IMR-90 (cell line): Measurements from ENCODE around the gene TPI1. TPM values are rescaled to one million over a fixed set of nuclear protein-coding genes. Genes with fewer than 3 reads are reported as not detected.
A peak's percentile ranks its signal among the peaks of the same experiment; 100 is the strongest.

Experiments used
- ATAC-seq: fragments of 200-7000 bp; cut with Tn5 transposase; 2 replicates; pipeline ENCODE4 v1.9.1; 2020; ENCODE audit warnings: low read depth, mild to moderate bottlenecking, moderate library complexity
- BruUV-seq: library from RNA; stranded (reverse); fragments of 400-500 nt; replicated peaks from 2 replicates; lab custom pipeline; 2021; lab: Mats Ljungman, UMichigan
- CTCF ChIA-PET: fragments of 300-600 bp; formaldehyde crosslinking; extraction: SDS; loops from one replicate; lab custom pipeline; 2021; ENCODE audit warnings: antibody characterized with exemption; lab: Yijun Ruan, JAX
- POLR2A ChIA-PET: fragments of 300-600 bp; sonication (Branson Sonifier 250); formaldehyde crosslinking; loops from one replicate; lab custom pipeline; 2022; ENCODE audit warnings: antibody characterized with exemption; ENCODE audit not compliant: unreplicated experiment; lab: Charles Lee
- DNase-seq: peaks from one replicate; pipeline ENCODE4 v3.0.0; 2013
- H2AFZ ChIP-seq: replicated peaks from 2 replicates; pipeline ENCODE3; 2013; ENCODE audit warnings: low read length, mild to moderate bottlenecking; ENCODE audit not compliant: poor library complexity
- H2AK5ac ChIP-seq: 2 replicates; pipeline ENCODE4 v1.6.1; 2013; ENCODE audit warnings: low read depth, low read length, inconsistent platforms
- H2AK9ac ChIP-seq: replicated peaks from 2 replicates; pipeline ENCODE3; 2013; ENCODE audit warnings: mild to moderate bottlenecking, low read depth, low read length, moderate library complexity; ENCODE audit not compliant: poor library complexity
- H2BK120ac ChIP-seq: 2 replicates; pipeline ENCODE4 v1.6.1; 2013; ENCODE audit warnings: low read depth, low read length, inconsistent platforms
- H2BK15ac ChIP-seq: 3 replicates; pipeline ENCODE4 v1.6.1; 2013; ENCODE audit warnings: low read depth, low read length, inconsistent platforms
- H2BK20ac ChIP-seq: 2 replicates; pipeline ENCODE4 v1.6.1; 2013; ENCODE audit warnings: low read depth, mild to moderate bottlenecking, inconsistent platforms, low read length, moderate library complexity
- H2BK5ac ChIP-seq: 2 replicates; pipeline ENCODE4 v1.6.1; 2013; ENCODE audit warnings: mild to moderate bottlenecking, low read depth, low read length, inconsistent platforms; ENCODE audit not compliant: poor library complexity, severe bottlenecking
- H3K14ac ChIP-seq: replicated peaks from 2 replicates; pipeline ENCODE4 v1.6.1; 2013; ENCODE audit warnings: low read depth, low read length, inconsistent platforms
- H3K18ac ChIP-seq: 2 replicates; pipeline ENCODE4 v1.6.1; 2013; ENCODE audit warnings: low read depth, low read length, control low read depth
- H3K23ac ChIP-seq: 2 replicates; pipeline ENCODE4 v1.6.1; 2013; ENCODE audit warnings: low read depth, low read length, inconsistent platforms
- H3K27ac ChIP-seq: 2 replicates; pipeline ENCODE4 v1.5.1; 2013; ENCODE audit warnings: mild to moderate bottlenecking, control low read depth, low read length; ENCODE audit not compliant: insufficient read depth
- H3K27me3 ChIP-seq: 2 replicates; pipeline ENCODE4 v1.6.1; 2013; ENCODE audit warnings: low read length; ENCODE audit not compliant: control insufficient read depth, insufficient read depth
- H3K36me3 ChIP-seq: 2 replicates; pipeline ENCODE4 v1.6.1; 2013; ENCODE audit warnings: low read length, mixed read lengths; ENCODE audit not compliant: control insufficient read depth, insufficient read depth
- H3K4ac ChIP-seq: 2 replicates; pipeline ENCODE4 v1.6.1; 2013; ENCODE audit warnings: low read depth, low read length, inconsistent platforms
- H3K4me1 ChIP-seq: 2 replicates; pipeline ENCODE4 v1.6.1; 2013; ENCODE audit warnings: low read length, mixed read lengths; ENCODE audit not compliant: control insufficient read depth, insufficient read depth
- H3K4me2 ChIP-seq: 2 replicates; pipeline ENCODE4 v1.6.1; 2013; ENCODE audit warnings: low read depth, mild to moderate bottlenecking, control low read depth, low read length, moderate library complexity
- H3K4me3 ChIP-seq: 2 replicates; pipeline ENCODE4 v1.5.1; 2013; ENCODE audit warnings: low read depth, mild to moderate bottlenecking, control low read depth, low read length, moderate library complexity; ENCODE audit not compliant: insufficient read depth
- H3K56ac ChIP-seq: 2 replicates; pipeline ENCODE4 v1.6.1; 2013; ENCODE audit warnings: low read length, inconsistent platforms; ENCODE audit not compliant: insufficient read depth; ENCODE audit errors: extremely low read depth
- H3K79me1 ChIP-seq, 2 experiments: 2 replicates each; pipeline ENCODE4 v1.6.1; 2013; ENCODE audit warnings: low read length in 2 of 2, inconsistent platforms in 1 of 2, low read depth in 1 of 2
- H3K9ac ChIP-seq: 2 replicates; pipeline ENCODE4 v1.6.1; 2013; ENCODE audit warnings: low read depth, low read length, control low read depth
- H3K9me1 ChIP-seq: 2 replicates; pipeline ENCODE4 v1.6.1; 2013; ENCODE audit warnings: low read length, inconsistent platforms; ENCODE audit not compliant: insufficient read depth
- H3K9me3 ChIP-seq: 2 replicates; pipeline ENCODE4 v1.6.1; 2013; ENCODE audit warnings: low read length; ENCODE audit not compliant: control insufficient read depth, insufficient read depth
- H4K20me1 ChIP-seq: 2 replicates; pipeline ENCODE4 v1.6.1; 2013; ENCODE audit warnings: low read length, inconsistent platforms; ENCODE audit not compliant: insufficient read depth
- H4K5ac ChIP-seq: 2 replicates; pipeline ENCODE4 v1.6.1; 2013; ENCODE audit warnings: mild to moderate bottlenecking, low read depth, low read length, control low read depth
- H4K8ac ChIP-seq, 2 experiments: 2 replicates each; pipeline ENCODE4 v1.6.1; 2013; ENCODE audit warnings: low read depth in 2 of 2, low read length in 2 of 2, control low read depth in 1 of 2, inconsistent platforms in 1 of 2
- H4K91ac ChIP-seq: 2 replicates; pipeline ENCODE4 v1.6.1; 2013; ENCODE audit warnings: low read depth, low read length, inconsistent platforms; ENCODE audit not compliant: insufficient read depth
- BHLHE40 ChIP-seq: fragments of 150-350 bp; IDR thresholded peaks from 2 replicates; pipeline ENCODE4 v1.6.1; 2016; ENCODE audit warnings: mild to moderate bottlenecking, low read depth, low read length
- CEBPB ChIP-seq: IDR thresholded peaks from 2 replicates; pipeline ENCODE4 v1.6.1; 2012; ENCODE audit warnings: low read depth, low read length, improper control_type of control experiment
- CHD1 ChIP-seq: IDR thresholded peaks from 2 replicates; pipeline ENCODE4 v1.6.1; 2012; ENCODE audit warnings: low read depth, low read length, improper control_type of control experiment
- FOS ChIP-seq: fragments of 150-350 bp; IDR thresholded peaks from 2 replicates; pipeline ENCODE4 v1.6.1; 2016; ENCODE audit warnings: low read depth, low read length
- MAFK ChIP-seq: IDR thresholded peaks from 2 replicates; pipeline ENCODE4 v1.6.1; 2012; ENCODE audit warnings: low read depth, low read length, improper control_type of control experiment
- MAZ ChIP-seq: IDR thresholded peaks from 2 replicates; pipeline ENCODE4 v1.6.1; 2012; ENCODE audit warnings: low read depth, mild to moderate bottlenecking, low read length, improper control_type of control experiment, moderate library complexity, borderline replicate concordance
- MXI1 ChIP-seq: IDR thresholded peaks from 2 replicates; pipeline ENCODE4 v1.6.1; 2012; ENCODE audit warnings: low read depth, mild to moderate bottlenecking, low read length, moderate library complexity, borderline replicate concordance
- NFE2L2 ChIP-seq: fragments of 150-350 bp; IDR thresholded peaks from 2 replicates; pipeline ENCODE4 v1.6.1; 2016; ENCODE audit warnings: low read depth, mild to moderate bottlenecking, low read length
- POLR2A ChIP-seq: IDR thresholded peaks from 2 replicates; pipeline ENCODE4 v1.6.1; 2012; ENCODE audit warnings: mild to moderate bottlenecking, low read depth, low read length
- RAD21 ChIP-seq: IDR thresholded peaks from 2 replicates; pipeline ENCODE4 v1.6.1; 2012; ENCODE audit warnings: low read length, improper control_type of control experiment
- RCOR1 ChIP-seq: IDR thresholded peaks from 2 replicates; pipeline ENCODE4 v1.6.1; 2012; ENCODE audit warnings: mild to moderate bottlenecking, low read length, improper control_type of control experiment; ENCODE audit not compliant: insufficient replicate concordance
- RFX5 ChIP-seq: IDR thresholded peaks from 2 replicates; pipeline ENCODE4 v1.8.0; 2012; ENCODE audit warnings: low read depth, mild to moderate bottlenecking, low read length, moderate library complexity
- SMC3 ChIP-seq: fragments of 150-350 bp; IDR thresholded peaks from 2 replicates; pipeline ENCODE4 v1.6.1; 2016; ENCODE audit warnings: low read depth, mild to moderate bottlenecking, antibody characterized with exemption, low read length, moderate library complexity
- WGBS, 2 experiments: methylation state at CpG; one replicate each; pipeline versions ENCODE4 v1.1.5 to v1.1.7; 2013; ENCODE audit warnings: missing lambda C conversion rate in 2 of 2; ENCODE audit not compliant: insufficient read length in 1 of 2; ENCODE audit errors: extremely low coverage in 2 of 2; 5-methylcytosine and 5-hydroxymethylcytosine counted together
- dilution Hi-C: fragments of 300-500 bp; cut with HindIII; formaldehyde crosslinking; loops from one replicate; pipeline ENCODE4 v1.14.3; 2018; ENCODE audit warnings: low sequenced_read_pairs; ENCODE audit not compliant: unreplicated experiment
- in situ Hi-C: fragments of 300-500 bp; cut with MboI; formaldehyde crosslinking; loops from 3 replicates; pipeline ENCODE4 v1.14.3; 2019; ENCODE audit warnings: low sequenced_read_pairs, inconsistent platforms, mixed read lengths
- intact Hi-C: fragments of 100-400 bp; cut with micrococcal nuclease; formaldehyde crosslinking; loops from 2 replicates; pipeline ENCODE4 v1.10.0; 2022
- polyA plus RNA-seq, 3 experiments: library from polyadenylated mRNA; depleted of rRNA; stranded (reverse); fragments of >200 nt; gene quantifications; 2 replicates each; pipeline ENCODE4 v1.2.3, GENCODE V29; 2012; ENCODE audit warnings: low replicate concordance in 1 of 3
- total RNA-seq: library from RNA; depleted of rRNA; stranded (reverse); fragments of >200 nt; gene quantifications from 2 replicates; pipeline ENCODE4 v1.2.3, GENCODE V29; 2012
- TF ChIP-seq, protein P1 (sequence below): fragments of 150-350 bp; IDR thresholded peaks from 2 replicates; pipeline ENCODE4 v1.6.1; 2017; ENCODE audit warnings: mild to moderate bottlenecking, antibody characterized with exemption, low read length, low read depth

TPI1 gene
- total and polyA plus RNA-seq, 2 of the 4 experiments (the other 2 are of a cell fraction), result 1,995 to 2,176 TPM

DNA sequence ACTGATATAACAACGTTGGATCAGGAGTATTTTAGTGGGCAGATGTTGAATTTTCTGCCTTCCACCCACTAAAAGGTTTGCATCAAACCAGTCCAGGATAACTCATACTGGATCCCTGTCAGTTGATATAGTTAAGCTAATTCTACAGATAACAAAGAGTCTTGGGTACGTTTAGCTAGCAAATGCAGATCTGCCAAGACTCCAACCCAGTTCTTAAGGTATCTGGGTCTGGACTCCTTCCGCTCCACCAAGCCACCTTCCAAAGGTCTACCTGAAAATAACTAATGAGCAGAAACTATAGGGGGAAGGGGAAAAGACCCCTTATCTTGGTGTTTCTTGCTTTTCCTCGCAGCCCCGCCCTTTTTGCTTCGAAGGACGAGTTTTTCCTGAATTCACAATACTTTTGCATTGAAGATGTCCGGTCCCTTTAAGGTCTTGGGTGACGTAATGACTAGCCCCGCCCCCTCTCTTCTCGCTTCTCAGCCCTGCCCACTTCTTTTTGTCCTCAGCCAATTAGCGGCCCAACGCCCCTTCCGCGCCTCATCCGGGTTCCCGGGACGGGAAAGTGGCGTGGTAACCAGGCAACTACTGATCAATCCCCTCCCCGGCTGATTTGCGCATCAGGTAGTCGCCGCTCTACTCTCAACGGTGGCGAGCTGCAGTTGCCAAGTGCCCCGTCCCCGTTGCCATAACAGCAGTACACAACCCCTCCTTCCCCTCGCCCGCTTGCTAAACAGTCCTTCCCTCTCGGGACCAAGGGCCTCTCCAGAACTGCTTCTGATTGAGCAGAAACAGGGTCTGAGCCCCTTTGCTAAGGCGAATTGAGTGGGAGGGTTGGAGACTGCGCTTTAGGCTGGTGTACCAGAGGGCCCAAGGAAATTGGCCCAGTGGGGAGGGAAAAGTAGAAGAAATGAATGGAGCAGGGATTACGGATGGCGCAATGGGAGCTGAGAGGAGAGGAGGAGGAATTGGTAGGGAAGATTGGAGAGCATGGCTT, 37.2 kb downstream of the TPI1 start, which contains the start of gene LRRC23:
Gene LRRC23 (plus strand): TSS at position 543 of the 997 bp plus-strand sequence. CDS start 812 bp downstream, outside the sequence.
- no TSS peak for BruUV-seq
- TF ChIP-seq RAD21 (no peak), RFX5 (no peak), FOS (no peak), POLR2A (peak; percentile 60; the same call in 1 of the 2 replicates), SMC3 (no peak), BHLHE40 (no peak), NFE2L2 (no peak), CHD1 (no peak), RCOR1 (no peak), MXI1 (0 out of 2 replicates have a peak, but pooled peaks have one; percentile 14), MAZ (peak; percentile 6; the same call in 1 of the 2 replicates), MAFK (no peak), CEBPB (peak; percentile 75)
- TF ChIP-seq, protein P1, sequence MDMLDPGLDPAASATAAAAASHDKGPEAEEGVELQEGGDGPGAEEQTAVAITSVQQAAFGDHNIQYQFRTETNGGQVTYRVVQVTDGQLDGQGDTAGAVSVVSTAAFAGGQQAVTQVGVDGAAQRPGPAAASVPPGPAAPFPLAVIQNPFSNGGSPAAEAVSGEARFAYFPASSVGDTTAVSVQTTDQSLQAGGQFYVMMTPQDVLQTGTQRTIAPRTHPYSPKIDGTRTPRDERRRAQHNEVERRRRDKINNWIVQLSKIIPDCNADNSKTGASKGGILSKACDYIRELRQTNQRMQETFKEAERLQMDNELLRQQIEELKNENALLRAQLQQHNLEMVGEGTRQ, result no peak

More for the DNA sequence above, 37.2 kb downstream of the TPI1 start, which contains the start of gene LRRC23:
- Histone ChIP-seq H3K9me3 (no peaks in the 10 kb centered on the region), H3K56ac (0 out of 2 replicates have a peak within 1 kb of the TSS, but pooled peaks have one; percentile 29), H4K91ac (peak within 1 kb of the TSS; percentile 57), H3K4me2 (peak within 1 kb of the TSS; percentile 96), H2AFZ (peak within 1 kb of the TSS; percentile 96), H3K18ac (peak within 1 kb of the TSS; percentile 44), H3K27me3 (no peaks in the 10 kb centered on the region), H4K5ac (peak within 1 kb of the TSS; percentile 92), H3K9me1 (peaks cover 4% of the 10 kb centered on the region; the same call in 1 of the 2 replicates), H2AK9ac (peak within 1 kb of the TSS; percentile 89), H2BK15ac (peak within 1 kb of the TSS; percentile 54; the same call in 2 of the 3 replicates), H3K14ac (peak within 1 kb of the TSS; percentile 85), H3K27ac (peak within 1 kb of the TSS; percentile 74), H3K4me1 (peaks cover 3% of the 10 kb centered on the region; the same call in 1 of the 2 replicates), H3K4me3 (peak within 1 kb of the TSS; percentile 90), H2BK5ac (peak within 1 kb of the TSS; percentile 25), H3K4ac (peak within 1 kb of the TSS; percentile 76), H4K8ac (peak within 1 kb of the TSS; percentile 94 to 98), H2AK5ac (peak within 1 kb of the TSS; percentile 65), H4K20me1 (no peaks in the 10 kb centered on the region), H3K9ac (peak within 1 kb of the TSS; percentile 81), H3K23ac (peak within 1 kb of the TSS; percentile 21; the same call in 1 of the 2 replicates), H3K79me1 (no peaks in the 10 kb centered on the region; a peak in 1 of 4 replicates), H3K36me3 (no peaks in the 10 kb centered on the region; the same call in 1 of the 2 replicates), H2BK120ac (peak within 1 kb of the TSS; percentile 57; the same call in 1 of the 2 replicates), H2BK20ac (peak within 1 kb of the TSS; percentile 63; the same call in 1 of the 2 replicates)
- CTCF ChIA-PET, result interaction anchor here (0.5 to 2.3 kb wide), 3 partner anchors 13 to 92 kb away, joined by 3 to 9 read pairs (median 7); no protein-coding TSS in a partner anchor
- POLR2A ChIA-PET, result interaction anchor here (1.0 kb wide), 1 partner anchor 21 kb away, joined by 4 read pairs; no protein-coding TSS in a partner anchor
- ATAC-seq, result peak; percentile 99
- in situ Hi-C loops (no loop called here), dilution Hi-C loops (no loop called here), intact Hi-C loops (no loop called here)
- DNase-seq, result peak; percentile 93
- whole genome bisulfite sequencing, 2 experiments, result 2% methylated on average over 15 of the region's 34 CpGs; no CpG with 5 or more reads in 1 of the 2 experiments
